ENCODE data around the gene NFIA. TPM values are rescaled to one million over a fixed set of nuclear protein-coding genes. Genes with fewer than 3 reads are reported as not detected.

Gene NFIA
- total and polyA plus RNA-seq, 10 of the 15 experiments (the other 5 are each of a cell fraction or from before 2014, with no cell fraction given): 0.10 to 0.16 TPM; not detected in 8

DNA sequence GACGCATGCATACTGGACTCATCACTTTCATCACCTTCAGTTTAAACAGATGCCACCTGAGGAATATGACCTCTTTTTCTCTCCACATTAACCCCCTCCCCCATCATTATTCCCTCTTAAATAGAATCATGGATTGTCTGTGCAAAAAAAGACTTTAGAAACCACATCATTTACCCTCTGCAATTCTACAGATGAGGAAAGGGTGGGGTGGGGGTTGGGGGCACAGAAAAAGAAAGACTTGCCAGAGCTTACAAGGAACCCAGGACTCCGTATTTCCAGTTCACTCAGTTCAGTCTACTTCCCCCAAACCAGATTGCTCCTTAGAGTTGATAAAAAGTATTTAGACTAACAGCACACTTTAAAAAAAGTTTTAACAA, 26.2 kb upstream of the NFIA start:
- no peaks in the 10 kb centered on the region for H3K36me3 ChIP-seq (ENCODE audit: control insufficient read depth in 2 of 2, insufficient read depth in 2 of 2, low read length in 1 of 2)
- intact Hi-C loops (cut with micrococcal nuclease; ENCODE audit: unreplicated experiment): no loop called here
- no peak overlapping the region for H3K4me3 ChIP-seq
- peaks cover 6 to 28% of the 10 kb centered on the region in 2 experiments for H3K27me3 ChIP-seq (replicated peaks in 1 of 2; ENCODE audit: control insufficient read depth in 2 of 2, insufficient read depth in 2 of 2, low read length in 1 of 2)
- H3K79me2 ChIP-seq (ENCODE audit: control insufficient read depth, insufficient read depth, low read length): no peaks in the 10 kb centered on the region
- DNase-seq (ENCODE audit: low read depth, low spot score) (no peak), ATAC-seq (no peak), FAIRE-seq (no peak)
- no peak overlapping the region for H3K4me2 ChIP-seq (ENCODE audit: control insufficient read depth, insufficient read depth)
- in situ Hi-C loops (cut with MboI): no loop called here
- POLR2A ChIA-PET: no interaction called here
- CTCF ChIA-PET: interaction anchor here (1.2 to 1.5 kb wide), 2 partner anchors 11 to 13 kb away, joined by 3 read pairs; no protein-coding TSS in a partner anchor
- WGBS (ENCODE audit: insufficient coverage, insufficient replicate concordance, low lambda C conversion rate, missing lambda C conversion rate): 55% methylated on average over 2 of the region's 2 CpGs
- H3K9me3 ChIP-seq (replicated peaks; ENCODE audit: control insufficient read depth, insufficient read depth, low read length): no peaks in the 10 kb centered on the region; the same call in 1 of the 3 replicates
- H3K4me1 ChIP-seq (ENCODE audit: control insufficient read depth, insufficient read depth, low read length): no peaks in the 10 kb centered on the region
- no peak overlapping the region for H3K27ac ChIP-seq (ENCODE audit: control insufficient read depth, insufficient read depth)
- RAD21 ChIA-PET (ENCODE audit: unreplicated experiment): interaction anchor here (1.2 kb wide), 1 partner anchor 10 kb away, joined by 3 read pairs; no protein-coding TSS in a partner anchor
- H4K20me1 ChIP-seq (ENCODE audit: control insufficient read depth, insufficient read depth): no peaks in the 10 kb centered on the region
- no TSS peak for BruUV-seq (replicated peaks)
- H3K9ac ChIP-seq (ENCODE audit: control insufficient read depth, insufficient read depth, low read length): no peak overlapping the region
- SMC1A ChIA-PET (ENCODE audit: uncharacterized antibody, unreplicated experiment): no interaction called here
- H2AFZ ChIP-seq (ENCODE audit: control insufficient read depth, low read depth, low read length): no peak overlapping the region
- TF ChIP-seq ATF2 (IDR thresholded peaks at IDR 0.05; ENCODE audit: low read length) (no peak), ZNF217 (IDR thresholded peaks at IDR 0.05) (no peak), NR2C1 (IDR thresholded peaks at IDR 0.05) (no peak), ZSCAN29 (IDR thresholded peaks at IDR 0.05) (no peak), ZNF24 (IDR thresholded peaks at IDR 0.05) (no peak), PAX5 (IDR thresholded peaks at IDR 0.05; ENCODE audit: borderline replicate concordance, low read depth, low read length) (no peak), MTA2 (IDR thresholded peaks at IDR 0.05; ENCODE audit: low read depth) (no peak), RBBP5 (conservative IDR thresholded peaks at IDR 0.05) (no peak), JUNB (IDR thresholded peaks at IDR 0.05) (no peak)
- TF ChIP-seq, protein P1, sequence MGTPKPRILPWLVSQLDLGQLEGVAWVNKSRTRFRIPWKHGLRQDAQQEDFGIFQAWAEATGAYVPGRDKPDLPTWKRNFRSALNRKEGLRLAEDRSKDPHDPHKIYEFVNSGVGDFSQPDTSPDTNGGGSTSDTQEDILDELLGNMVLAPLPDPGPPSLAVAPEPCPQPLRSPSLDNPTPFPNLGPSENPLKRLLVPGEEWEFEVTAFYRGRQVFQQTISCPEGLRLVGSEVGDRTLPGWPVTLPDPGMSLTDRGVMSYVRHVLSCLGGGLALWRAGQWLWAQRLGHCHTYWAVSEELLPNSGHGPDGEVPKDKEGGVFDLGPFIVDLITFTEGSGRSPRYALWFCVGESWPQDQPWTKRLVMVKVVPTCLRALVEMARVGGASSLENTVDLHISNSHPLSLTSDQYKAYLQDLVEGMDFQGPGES (IDR thresholded peaks at IDR 0.05): no peak

Data from GM12878 (cell line).